ENCODE results near the gene ZFAND3.

- TF ChIP-seq POLR2A (IDR thresholded peaks at IDR 0.05; ENCODE audit: low read length), result no peak
- TF ChIP-seq GATA1 (IDR thresholded peaks at IDR 0.05; ENCODE audit: low read depth, low read length), result no peak
These were observed 269.3 kb downstream of the ZFAND3 start for GRCh38 chr6:38088829-38089228.

Data from erythroblast (primary cell).